CD14-positive monocyte (primary cell): ENCODE results near the gene ID1. TPM values are rescaled to one million over a fixed set of nuclear protein-coding genes. Genes with fewer than 3 reads are reported as not detected.
A peak's percentile ranks its signal among the peaks of the same experiment; 100 is the strongest.

Experiments used
- DNase-seq, 3 donors: peaks; one replicate each; pipeline ENCODE4 v3.0.0-alpha.2; 2011 to 2022
- H2AFZ ChIP-seq: 2 replicates; pipeline ENCODE4 v1.6.0; 2012; ENCODE audit warnings: mild to moderate bottlenecking, low read depth, low read length, inconsistent platforms; ENCODE audit not compliant: insufficient read depth, poor library complexity, severe bottlenecking
- H3K27ac ChIP-seq, 2 donors: 1 replicate in 1 of 2; 2 replicates in 1 of 2; pipeline ENCODE4 v1.5.1; 2012 to 2013; ENCODE audit warnings: low read length in 2 of 2, control low read depth in 1 of 2, inconsistent platforms in 1 of 2, low read depth in 1 of 2, mild to moderate bottlenecking in 1 of 2
- H3K27me3 ChIP-seq, 2 donors: one replicate each; pipeline versions ENCODE4 v1.6.0 to v1.6.1; 2011 to 2013; ENCODE audit warnings: low read length in 2 of 2; ENCODE audit not compliant: control insufficient read depth in 2 of 2, insufficient read depth in 2 of 2
- H3K36me3 ChIP-seq, 2 donors: replicated peaks in 1 of 2; 1 replicate in 1 of 2; 2 replicates in 1 of 2; pipeline versions ENCODE4 v1.5.1 to v1.6.1; 2012 to 2013; ENCODE audit warnings: low read length in 2 of 2, control low read depth in 1 of 2, inconsistent platforms in 1 of 2, mild to moderate bottlenecking in 1 of 2; ENCODE audit not compliant: insufficient read depth in 2 of 2, control insufficient read depth in 1 of 2
- H3K4me1 ChIP-seq, 2 donors: 1 replicate in 1 of 2; 2 replicates in 1 of 2; pipeline versions ENCODE4 v1.5.1 to v1.6.1; 2012 to 2013; ENCODE audit warnings: low read length in 2 of 2, control low read depth in 1 of 2, inconsistent platforms in 1 of 2, mild to moderate bottlenecking in 1 of 2, moderate library complexity in 1 of 2; ENCODE audit not compliant: insufficient read depth in 2 of 2, control insufficient read depth in 1 of 2
- H3K4me2 ChIP-seq: replicated peaks from 2 replicates; pipeline ENCODE3; 2012; ENCODE audit warnings: low read length, moderate library complexity, mild to moderate bottlenecking; ENCODE audit not compliant: poor library complexity, severe bottlenecking; ENCODE audit errors: extremely low read depth
- H3K4me3 ChIP-seq, 3 experiments: fragments of 200-600 bp in 1 of 3; sonication (generic) in 1 of 3; replicated peaks in 1 of 3; 1 replicate in 2 of 3; 2 replicates in 1 of 3; pipeline ENCODE4 v1.5.1; 2011 to 2013; ENCODE audit warnings: low read length in 3 of 3, mild to moderate bottlenecking in 3 of 3, control low read depth in 2 of 3, low read depth in 2 of 3, inconsistent platforms in 1 of 3, moderate library complexity in 1 of 3
- H3K79me2 ChIP-seq: 2 replicates; pipeline ENCODE4 v1.6.0; 2012; ENCODE audit warnings: mild to moderate bottlenecking, control low read depth, inconsistent platforms, low read length, moderate library complexity; ENCODE audit not compliant: insufficient read depth
- H3K9ac ChIP-seq: 2 replicates; pipeline ENCODE4 v1.6.0; 2017; ENCODE audit warnings: low read length, mild to moderate bottlenecking; ENCODE audit not compliant: insufficient read depth, poor library complexity, severe bottlenecking
- H3K9me3 ChIP-seq, 2 donors: replicated peaks in 1 of 2; 1 replicate in 1 of 2; 2 replicates in 1 of 2; pipeline versions ENCODE4 v1.5.1 to v1.6.1; 2012 to 2013; ENCODE audit warnings: low read length in 2 of 2, control low read depth in 1 of 2; ENCODE audit not compliant: control insufficient read depth in 1 of 2, insufficient read depth in 1 of 2
- H4K20me1 ChIP-seq: 2 replicates; pipeline ENCODE4 v1.6.0; 2012; ENCODE audit warnings: mild to moderate bottlenecking, low read length, control low read depth, moderate library complexity; ENCODE audit not compliant: insufficient read depth
- H3K27ac Mint-ChIP-seq, 7 donors: one replicate each; pipeline ENCODE4 v1.8.0; 2020; ENCODE audit warnings: mild to moderate bottlenecking in 7 of 7, mixed read lengths in 7 of 7, moderate library complexity in 6 of 7, inconsistent platforms in 2 of 7
- H3K27me3 Mint-ChIP-seq, 3 donors: one replicate each; pipeline ENCODE4 v1.8.0; 2021 to 2022; ENCODE audit warnings: low read depth in 3 of 3, mild to moderate bottlenecking in 3 of 3, mixed read lengths in 3 of 3, moderate library complexity in 3 of 3, inconsistent platforms in 1 of 3
- H3K36me3 Mint-ChIP-seq, 2 donors: one replicate each; pipeline ENCODE4 v1.8.0; 2020; ENCODE audit warnings: mixed read lengths in 2 of 2, inconsistent platforms in 1 of 2, mild to moderate bottlenecking in 1 of 2
- H3K4me1 Mint-ChIP-seq: one replicate; pipeline ENCODE4 v1.8.0; 2020; ENCODE audit warnings: mild to moderate bottlenecking, mixed read lengths
- H3K4me3 Mint-ChIP-seq, 2 donors: one replicate each; pipeline ENCODE4 v1.8.0; 2020; ENCODE audit warnings: mild to moderate bottlenecking in 2 of 2, mixed read lengths in 2 of 2, moderate library complexity in 1 of 2
- H3K9me3 Mint-ChIP-seq, 7 donors: one replicate each; pipeline ENCODE4 v1.8.0; 2020 to 2022; ENCODE audit warnings: mixed read lengths in 7 of 7, mild to moderate bottlenecking in 6 of 7, moderate library complexity in 6 of 7, inconsistent platforms in 2 of 7
- WGBS: methylation state at CpG from one replicate; pipeline ENCODE4 v1.1.5; 2013; ENCODE audit warnings: missing lambda C conversion rate; ENCODE audit not compliant: insufficient coverage; 5-methylcytosine and 5-hydroxymethylcytosine counted together
- intact Hi-C, 2 donors: fragments of 100-400 bp; cut with micrococcal nuclease; formaldehyde crosslinking; loops; one replicate each; pipeline versions ENCODE4 v1.15.0 to v1.15.1; 2023
- polyA plus RNA-seq, 3 donors: library from polyadenylated mRNA; depleted of rRNA in 1 of 3; unstranded in 2 of 3; stranded (reverse) in 1 of 3; fragments of 300-500 nt in 2 of 3; fragments of >200 nt in 1 of 3; fragmentation: Illumina TruSeq in 2 of 3; gene quantifications; 1 replicate in 2 of 3; 2 replicates in 1 of 3; pipeline ENCODE4 v1.2.3, GENCODE V29; 2012 to 2021
- TF ChIP-seq, protein P1 (sequence below): fragments of 200-600 bp; IDR thresholded peaks from one replicate; pipeline ENCODE4 v1.8.0; 2022; ENCODE audit warnings: antibody characterized with exemption, mild to moderate bottlenecking

ID1 gene
- polyA plus RNA-seq, 3 donors, result 3.9 to 129 (median 12.5) TPM

DNA sequence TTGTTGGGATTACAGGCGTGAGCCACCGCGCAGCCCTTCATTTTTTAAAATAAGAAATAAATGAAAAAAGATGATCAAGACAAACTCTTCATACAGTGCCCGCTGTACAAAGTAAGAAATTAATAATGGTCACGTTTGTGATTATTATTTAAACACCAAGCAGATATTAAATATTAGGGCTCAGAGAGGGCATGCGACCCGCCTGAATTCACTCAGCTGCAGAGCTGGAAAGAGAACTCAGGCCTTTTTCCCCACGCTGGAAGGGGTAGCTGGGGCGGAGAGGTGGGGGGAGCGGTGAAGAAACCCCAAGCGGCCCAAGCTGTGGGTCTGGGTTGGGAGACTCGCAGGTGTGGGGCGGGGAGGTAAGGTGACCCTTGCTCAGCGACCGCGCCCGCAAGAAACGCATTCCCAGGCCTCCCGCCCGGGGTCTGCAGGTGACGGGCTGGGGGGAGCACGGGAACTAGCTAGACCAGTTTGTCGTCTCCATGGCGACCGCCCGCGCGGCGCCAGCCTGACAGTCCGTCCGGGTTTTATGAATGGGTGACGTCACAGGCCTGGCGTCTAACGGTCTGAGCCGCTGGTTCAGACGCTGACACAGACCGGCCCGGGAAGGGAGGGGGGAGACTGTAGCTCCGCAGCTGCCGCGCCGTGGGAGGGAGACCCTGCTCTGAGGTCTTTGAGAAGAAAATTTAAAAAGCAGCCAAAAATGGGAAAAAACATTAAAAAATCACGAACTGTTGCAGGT, 1.1 kb upstream of the ID1 start:
- H3K36me3 Mint-ChIP-seq, result peaks cover 4 to 5% of the 10 kb centered on the region in 2 donors
- 7% methylated on average over 35 of the region's 43 CpGs for WGBS
- H3K9ac ChIP-seq, result peak overlapping the region; percentile 63
- H3K79me2 ChIP-seq, result no peaks in the 10 kb centered on the region
- H3K4me2 ChIP-seq, result peak overlapping the region; percentile 97
- H3K27me3 Mint-ChIP-seq, result peaks cover 26 to 50% (median 33%) of the 10 kb centered on the region in 3 donors
- H3K27ac ChIP-seq, result peak overlapping the region in 1 of 2 donors; percentile 45
- peak overlapping the region; percentile 95 to 97 for H3K4me3 Mint-ChIP-seq
- peaks cover 0 to 11% (median 2%) of the 10 kb centered on the region in 7 donors for H3K9me3 Mint-ChIP-seq
- peaks cover 40 to 54% of the 10 kb centered on the region in 2 donors for H3K4me1 ChIP-seq
- H3K4me3 ChIP-seq, result peak overlapping the region; percentile 57 to 83 (median 60)
- H3K4me1 Mint-ChIP-seq, result peaks cover 46% of the 10 kb centered on the region
- no peak overlapping the region for H2AFZ ChIP-seq
- H3K27ac Mint-ChIP-seq, result peak overlapping the region; percentile 83 to 95 (median 90)
- TF ChIP-seq, protein P1, sequence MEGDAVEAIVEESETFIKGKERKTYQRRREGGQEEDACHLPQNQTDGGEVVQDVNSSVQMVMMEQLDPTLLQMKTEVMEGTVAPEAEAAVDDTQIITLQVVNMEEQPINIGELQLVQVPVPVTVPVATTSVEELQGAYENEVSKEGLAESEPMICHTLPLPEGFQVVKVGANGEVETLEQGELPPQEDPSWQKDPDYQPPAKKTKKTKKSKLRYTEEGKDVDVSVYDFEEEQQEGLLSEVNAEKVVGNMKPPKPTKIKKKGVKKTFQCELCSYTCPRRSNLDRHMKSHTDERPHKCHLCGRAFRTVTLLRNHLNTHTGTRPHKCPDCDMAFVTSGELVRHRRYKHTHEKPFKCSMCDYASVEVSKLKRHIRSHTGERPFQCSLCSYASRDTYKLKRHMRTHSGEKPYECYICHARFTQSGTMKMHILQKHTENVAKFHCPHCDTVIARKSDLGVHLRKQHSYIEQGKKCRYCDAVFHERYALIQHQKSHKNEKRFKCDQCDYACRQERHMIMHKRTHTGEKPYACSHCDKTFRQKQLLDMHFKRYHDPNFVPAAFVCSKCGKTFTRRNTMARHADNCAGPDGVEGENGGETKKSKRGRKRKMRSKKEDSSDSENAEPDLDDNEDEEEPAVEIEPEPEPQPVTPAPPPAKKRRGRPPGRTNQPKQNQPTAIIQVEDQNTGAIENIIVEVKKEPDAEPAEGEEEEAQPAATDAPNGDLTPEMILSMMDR, result no peak
- no peaks in the 10 kb centered on the region for H3K36me3 ChIP-seq
- no peaks in the 10 kb centered on the region for H3K9me3 ChIP-seq
- peak; percentile 93 to 96 (median 94) for DNase-seq
- intact Hi-C loops, result loop anchor here (2.0 to 10.0 kb wide), 2 partner anchors 31 to 511 kb away; no protein-coding TSS in a partner anchor
- no peaks in the 10 kb centered on the region for H4K20me1 ChIP-seq
- H3K27me3 ChIP-seq, result peaks cover 8 to 34% of the 10 kb centered on the region in 2 donors

DNA sequence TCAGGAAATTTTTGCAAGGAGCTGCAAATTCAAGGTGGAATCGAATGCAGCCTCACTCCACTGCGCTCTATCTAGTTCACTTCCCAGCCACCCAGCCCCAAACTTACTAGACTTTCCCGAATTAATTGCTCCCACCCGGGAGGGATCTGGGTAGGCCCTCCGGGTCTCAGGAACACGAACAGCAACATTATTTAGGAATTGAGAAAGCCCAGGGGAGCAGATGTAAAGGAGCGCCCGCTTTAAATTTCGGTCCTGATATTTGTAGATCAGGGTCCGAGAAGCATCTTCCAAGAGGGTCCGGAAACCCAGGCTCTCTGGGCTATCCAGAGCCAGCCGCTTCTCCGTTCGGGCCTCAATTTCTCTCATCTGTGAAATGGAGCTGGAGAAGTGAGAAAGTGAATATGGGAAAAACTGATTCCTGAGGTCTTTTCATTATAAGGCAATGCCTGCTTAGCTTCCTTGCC, 490 bp upstream of the ID1 start:
- Histone ChIP-seq H3K4me2 (peak overlapping the region; percentile 97), H3K4me3 (peak overlapping the region; percentile 57 to 83 (median 60)), H4K20me1 (no peaks in the 10 kb centered on the region), H3K27me3 (peaks cover 8 to 34% of the 10 kb centered on the region in 2 donors), H3K79me2 (no peaks in the 10 kb centered on the region), H3K4me1 (peaks cover 43 to 60% of the 10 kb centered on the region in 2 donors), H2AFZ (peak overlapping the region; percentile 80), H3K9me3 (no peaks in the 10 kb centered on the region), H3K27ac (peak overlapping the region in 1 of 2 donors; percentile 45), H3K36me3 (no peaks in the 10 kb centered on the region), H3K9ac (peak overlapping the region; percentile 63)
- peaks cover 26 to 50% (median 32%) of the 10 kb centered on the region in 3 donors for H3K27me3 Mint-ChIP-seq
- H3K27ac Mint-ChIP-seq, result peak overlapping the region; percentile 83 to 95 (median 90)
- TF ChIP-seq, protein P1, result no peak
- peaks cover 46% of the 10 kb centered on the region for H3K4me1 Mint-ChIP-seq
- 0% methylated on average over 8 of the region's 14 CpGs for WGBS
- no peak for DNase-seq
- H3K9me3 Mint-ChIP-seq, result peaks cover 0 to 11% (median 2%) of the 10 kb centered on the region in 7 donors
- intact Hi-C loops, result loop anchor here (2.0 to 10.0 kb wide), 2 partner anchors 32 to 510 kb away; no protein-coding TSS in a partner anchor
- peak overlapping the region; percentile 95 to 97 for H3K4me3 Mint-ChIP-seq
- H3K36me3 Mint-ChIP-seq, result peaks cover 4 to 5% of the 10 kb centered on the region in 2 donors
